Measurements from ENCODE around the gene SGMS1.

Gene SGMS1

DNA sequence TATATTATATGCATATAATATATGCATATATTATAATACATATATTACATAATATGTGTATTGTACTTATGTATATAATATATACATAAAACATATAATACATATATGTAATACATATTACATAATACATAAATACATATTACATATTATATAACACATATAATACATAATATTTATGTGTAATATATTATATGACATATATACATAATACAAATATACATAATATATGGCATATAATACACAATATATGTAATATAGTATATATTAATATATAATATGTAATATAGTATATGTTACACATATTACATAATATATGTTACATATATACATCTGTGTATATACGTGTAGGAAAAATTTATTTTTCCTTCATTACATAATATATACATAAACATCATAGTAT, 63.4 kb downstream of the SGMS1 start:
- in situ Hi-C loops (cut with MboI; ENCODE audit: low sequenced_read_pairs, unreplicated experiment) = no loop called here
- no peak for DNase-seq (ENCODE audit: low spot score)
- TF ChIP-seq CTCF (IDR thresholded peaks at IDR 0.05; ENCODE audit: borderline replicate concordance, control extremely low read depth, extremely low read depth, insufficient read depth, missing control alignments) = no peak

DNA sequence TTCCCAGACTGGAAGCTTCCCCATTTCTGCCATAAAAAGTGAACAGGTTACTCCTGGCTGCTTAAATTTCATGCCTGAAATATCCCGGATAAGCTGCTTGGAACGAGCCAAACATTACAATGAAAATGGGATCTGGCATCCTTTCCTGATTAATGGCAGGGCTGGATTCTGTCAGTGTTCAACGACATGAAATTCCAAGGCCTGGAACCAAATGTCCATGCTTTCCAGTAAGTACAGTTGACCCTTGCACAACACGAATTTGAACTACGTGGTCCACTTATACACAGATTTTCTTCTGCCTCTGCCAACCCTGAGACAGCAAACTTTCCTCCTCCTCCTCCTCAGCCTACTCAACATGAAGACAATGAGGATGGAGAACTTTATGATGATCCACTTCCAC, 65.4 kb downstream of the SGMS1 start:
- no peak for TF ChIP-seq CTCF (IDR thresholded peaks at IDR 0.05; ENCODE audit: borderline replicate concordance, control extremely low read depth, extremely low read depth, insufficient read depth, missing control alignments)
- DNase-seq (ENCODE audit: low spot score) = no peak
- in situ Hi-C loops (cut with MboI; ENCODE audit: low sequenced_read_pairs, unreplicated experiment) = no loop called here

GRCh38 chr10:50557130-50557682, 66.5 kb downstream of the SGMS1 start:
- in situ Hi-C loops (cut with MboI; ENCODE audit: low sequenced_read_pairs, unreplicated experiment) = no loop called here
- no peak for DNase-seq (ENCODE audit: low spot score)
- no peak for TF ChIP-seq CTCF (IDR thresholded peaks at IDR 0.05; ENCODE audit: borderline replicate concordance, control extremely low read depth, extremely low read depth, insufficient read depth, missing control alignments)

DNA sequence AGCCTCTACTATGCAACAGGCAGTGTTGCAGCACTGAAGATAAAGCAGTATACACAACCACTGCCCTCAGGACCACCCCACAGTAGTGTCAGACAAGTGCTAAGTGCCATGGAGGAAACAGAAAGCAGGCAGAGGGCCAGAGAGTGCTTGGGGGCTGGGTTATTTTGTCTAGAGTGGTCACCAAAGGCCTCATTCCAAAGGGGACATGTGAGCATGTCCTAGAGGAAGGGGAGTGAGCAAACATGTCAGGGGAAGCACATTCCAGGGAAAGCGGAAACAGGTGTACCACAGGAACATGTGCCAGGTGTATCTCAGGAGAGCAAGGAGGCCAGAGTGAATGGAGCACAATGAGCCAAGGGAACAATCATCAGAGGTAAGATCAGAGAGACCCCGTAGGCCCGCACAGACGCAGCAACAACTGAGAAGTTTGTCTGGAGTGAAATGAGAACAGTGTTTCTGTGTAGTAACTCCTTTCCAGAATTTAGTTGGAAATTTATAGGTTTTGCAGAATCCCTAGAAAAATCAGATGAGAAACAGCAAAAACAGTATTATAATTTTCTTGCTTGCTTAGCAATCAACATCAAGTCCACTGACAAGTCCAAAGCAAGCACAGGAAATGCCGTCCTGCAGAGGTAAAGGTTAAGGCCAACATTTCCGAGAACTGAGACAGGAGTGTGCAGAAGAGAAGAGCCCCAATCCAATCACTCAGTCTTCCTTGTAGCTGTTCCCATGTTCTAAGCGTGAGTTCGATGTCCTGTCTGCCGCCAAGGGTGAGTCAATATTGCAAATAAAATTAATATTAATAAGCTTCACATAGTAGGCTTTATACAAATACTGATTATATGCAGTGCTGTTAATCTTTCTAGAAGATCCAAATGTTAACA, 67.3 kb downstream of the SGMS1 start:
- in situ Hi-C loops (cut with MboI; ENCODE audit: low sequenced_read_pairs, unreplicated experiment) = no loop called here
- no peak for DNase-seq (ENCODE audit: low spot score)
- TF ChIP-seq CTCF (IDR thresholded peaks at IDR 0.05; ENCODE audit: borderline replicate concordance, control extremely low read depth, extremely low read depth, insufficient read depth, missing control alignments) = no peak

- no peak for DNase-seq (ENCODE audit: low spot score)
- in situ Hi-C loops (cut with MboI; ENCODE audit: low sequenced_read_pairs, unreplicated experiment) = no loop called here
- TF ChIP-seq CTCF (IDR thresholded peaks at IDR 0.05; ENCODE audit: borderline replicate concordance, control extremely low read depth, extremely low read depth, insufficient read depth, missing control alignments) = no peak
These were observed 68.7 kb downstream of the SGMS1 start for GRCh38 chr10:50554995-50555568.

DNA sequence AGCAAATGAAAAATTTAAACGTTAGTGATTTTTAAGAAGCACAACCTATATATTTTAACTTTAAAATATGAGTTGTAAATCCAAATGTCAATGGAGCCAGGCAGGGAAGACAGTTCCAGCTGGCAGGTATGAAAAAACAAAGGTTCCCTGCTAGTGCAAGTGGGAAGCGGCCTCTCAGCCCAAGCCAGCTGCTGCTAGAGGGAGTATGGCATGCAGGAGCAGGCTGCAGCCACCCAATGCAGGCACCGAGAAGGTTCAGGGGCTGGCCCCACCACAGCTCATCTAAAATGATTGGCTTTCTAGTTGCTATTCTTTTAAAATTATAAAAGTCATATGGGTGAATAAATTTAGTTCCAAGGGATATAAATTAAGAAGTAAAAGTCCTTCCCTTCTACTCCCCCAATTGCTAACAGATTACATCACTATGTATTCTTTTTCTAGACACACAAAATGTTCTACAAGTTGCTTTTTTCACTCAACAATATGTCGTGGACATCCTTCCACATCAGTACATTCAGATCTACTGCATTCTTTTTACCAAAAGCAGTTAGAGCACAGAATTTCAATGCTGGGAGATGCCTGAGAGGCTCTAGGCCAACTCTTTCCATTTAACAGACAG, 69.3 kb downstream of the SGMS1 start:
- in situ Hi-C loops (cut with MboI; ENCODE audit: low sequenced_read_pairs, unreplicated experiment) = no loop called here
- no peak for TF ChIP-seq CTCF (IDR thresholded peaks at IDR 0.05; ENCODE audit: borderline replicate concordance, control extremely low read depth, extremely low read depth, insufficient read depth, missing control alignments)
- no peak for DNase-seq (ENCODE audit: low spot score)

Data from GM13976 (cell line).